Fibroblast of the aortic adventitia (primary cell): ENCODE data around the gene ANKHD1. TPM values are rescaled to one million over a fixed set of nuclear protein-coding genes. Genes with fewer than 3 reads are reported as not detected.

Experiments
- DNase-seq: peaks from one replicate; pipeline ENCODE4 v3.0.0-alpha.2; 2010; ENCODE audit warnings: low read depth
- H3K4me3 ChIP-seq: 2 replicates; pipeline ENCODE4 v1.5.1; 2011; ENCODE audit warnings: low read depth, mild to moderate bottlenecking, control low read depth, low read length, moderate library complexity
- CTCF ChIP-seq: IDR thresholded peaks from 2 replicates; pipeline ENCODE4 v1.5.1; 2011; ENCODE audit warnings: mild to moderate bottlenecking, low read length, control low read depth, inconsistent platforms; ENCODE audit not compliant: insufficient read depth
- total RNA-seq: library from RNA; depleted of rRNA; stranded (reverse); fragments of >200 nt; gene quantifications from 2 replicates; pipeline ENCODE4 v1.2.3, GENCODE V29; 2012; ENCODE audit warnings: low replicate concordance

The ANKHD1 gene
- total RNA-seq, 1 donor = 71.1 TPM

GRCh38 chr5:140381351-140381750 lies 20.3 kb upstream of the ANKHD1 start:
- H3K4me3 ChIP-seq = no peak overlapping the region
- no peak for TF ChIP-seq CTCF
- no peak for DNase-seq

GRCh38 chr5:140381972-140382371 lies 19.7 kb upstream of the ANKHD1 start:
- DNase-seq = no peak
- no peak for TF ChIP-seq CTCF
- no peak overlapping the region for H3K4me3 ChIP-seq

DNA sequence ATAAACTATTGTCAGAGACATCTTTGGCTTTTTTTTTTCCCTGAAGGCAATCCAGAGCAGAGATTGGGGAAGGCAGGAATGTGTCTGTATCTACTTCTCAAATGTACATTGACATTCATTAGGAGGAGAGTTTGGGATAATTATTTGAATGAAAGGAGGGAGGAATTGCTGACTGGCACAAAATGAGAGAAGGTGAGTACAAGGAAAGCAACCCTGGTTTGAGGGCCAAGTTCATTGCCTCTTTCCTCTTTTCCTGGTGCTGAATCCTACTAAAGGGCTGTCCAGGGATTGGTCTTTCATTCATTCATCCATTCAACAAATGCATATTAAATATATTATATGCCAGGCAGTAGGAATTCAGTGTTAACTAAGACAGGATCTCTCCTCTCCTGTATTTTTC lies 18.8 kb upstream of the ANKHD1 start:
- no peak for TF ChIP-seq CTCF
- DNase-seq = no peak

GRCh38 chr5:140383300-140383699 lies 18.3 kb upstream of the ANKHD1 start:
- no peak overlapping the region for H3K4me3 ChIP-seq
- DNase-seq = no peak
- no peak for TF ChIP-seq CTCF

More for the DNA sequence above, 18.8 kb upstream of the ANKHD1 start:
- no peak overlapping the region for H3K4me3 ChIP-seq

- no peak for DNase-seq
- no peak overlapping the region for H3K4me3 ChIP-seq
- no peak for TF ChIP-seq CTCF
These were observed 13.6 kb upstream of the ANKHD1 start for GRCh38 chr5:140388052-140388451.

DNA sequence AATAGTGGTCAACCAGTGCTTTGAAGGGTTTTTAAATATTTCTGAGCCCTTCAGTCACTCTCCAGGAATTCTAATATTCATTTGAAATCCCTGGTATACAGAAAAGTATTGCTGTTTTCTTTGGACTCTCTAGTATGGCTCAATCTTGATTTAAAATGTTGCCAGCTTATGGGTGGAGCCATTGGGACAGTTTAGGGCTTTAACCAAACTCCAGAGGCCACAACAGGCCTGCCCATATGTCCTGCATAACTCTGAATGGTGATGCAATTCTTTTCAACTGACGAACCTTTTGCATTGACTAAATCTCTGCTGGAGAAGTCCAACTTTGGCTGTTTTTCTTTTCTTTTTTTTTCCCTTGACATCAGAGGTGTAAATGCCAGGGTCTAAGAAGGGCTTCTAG lies 10.3 kb upstream of the ANKHD1 start:
- TF ChIP-seq CTCF = no peak
- peak; percentile 82 for DNase-seq
- no peak overlapping the region for H3K4me3 ChIP-seq

DNA sequence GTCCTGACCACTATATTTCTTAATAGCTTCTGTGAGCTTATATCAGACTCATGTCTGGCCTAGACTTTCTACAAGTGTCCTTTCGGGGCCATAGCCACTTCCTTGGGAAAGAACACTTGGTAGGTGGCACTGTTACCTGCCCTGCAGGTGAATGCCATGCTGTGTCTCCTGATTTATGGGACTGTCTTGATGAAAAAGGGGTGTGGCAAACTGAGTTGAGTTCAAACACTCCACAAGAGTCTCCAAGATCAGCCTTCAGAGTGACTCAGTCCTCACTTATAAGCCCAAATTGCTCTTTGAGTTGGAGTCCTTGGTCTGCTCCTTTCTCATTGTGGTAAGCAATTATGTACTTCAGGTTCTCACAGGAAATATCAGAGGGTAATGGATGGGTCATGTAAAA lies 9.9 kb upstream of the ANKHD1 start:
- no peak for DNase-seq
- no peak for TF ChIP-seq CTCF

More for the DNA sequence above, 9.9 kb upstream of the ANKHD1 start:
- no peak overlapping the region for H3K4me3 ChIP-seq
